Fibroblast of mammary gland (primary cell): Measurements from ENCODE around the gene EXOC7.
"Not testable (repeated sequence)": the region's sequence is repeated elsewhere in the genome, so short reads cannot be mapped to it uniquely, and the experiment has no call there.

Experiments used
- DNase-seq: peaks from one replicate; pipeline ENCODE4 v3.0.0-alpha.2; 2010; ENCODE audit warnings: low read depth
- H3K4me3 ChIP-seq: 2 replicates; pipeline ENCODE4 v1.5.1; 2011; ENCODE audit warnings: low read depth, mild to moderate bottlenecking, low read length, moderate library complexity; ENCODE audit not compliant: control insufficient read depth
- TF ChIP-seq, protein P1 (sequence below): conservative IDR thresholded peaks from 2 replicates; pipeline ENCODE4 v1.5.1; 2011; ENCODE audit warnings: low read depth, low read length, inconsistent platforms; ENCODE audit not compliant: control insufficient read depth, insufficient read depth

EXOC7 gene

DNA sequence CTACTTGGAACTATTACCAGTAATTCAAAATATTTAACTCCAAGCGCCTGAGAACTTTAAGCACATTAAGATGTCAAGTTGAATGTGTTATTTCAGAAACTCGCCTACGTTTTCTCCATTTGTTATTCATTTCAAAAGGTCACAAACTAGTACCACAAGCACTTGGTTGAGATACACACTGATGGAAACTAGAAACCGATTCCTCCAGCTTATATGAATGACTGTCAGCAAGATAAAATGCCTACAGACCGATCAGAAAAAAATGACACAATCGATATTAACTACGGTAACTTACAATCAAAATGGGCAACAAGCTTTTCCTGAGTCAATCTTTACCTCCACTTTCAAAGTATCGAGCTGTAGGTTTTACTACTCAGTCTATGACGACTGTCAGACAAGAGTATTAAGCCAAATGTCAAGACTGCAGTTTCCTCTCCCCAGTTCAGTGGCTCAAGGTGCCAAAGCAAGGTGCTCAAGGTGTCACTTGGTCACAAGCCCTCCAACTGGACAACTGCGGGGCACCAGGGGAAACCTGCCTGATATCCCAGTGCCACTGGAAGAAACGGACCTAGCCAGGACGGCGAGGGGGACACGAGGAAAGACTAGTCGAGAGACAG lies 31.9 kb downstream of the EXOC7 start:
- TF ChIP-seq, protein P1, sequence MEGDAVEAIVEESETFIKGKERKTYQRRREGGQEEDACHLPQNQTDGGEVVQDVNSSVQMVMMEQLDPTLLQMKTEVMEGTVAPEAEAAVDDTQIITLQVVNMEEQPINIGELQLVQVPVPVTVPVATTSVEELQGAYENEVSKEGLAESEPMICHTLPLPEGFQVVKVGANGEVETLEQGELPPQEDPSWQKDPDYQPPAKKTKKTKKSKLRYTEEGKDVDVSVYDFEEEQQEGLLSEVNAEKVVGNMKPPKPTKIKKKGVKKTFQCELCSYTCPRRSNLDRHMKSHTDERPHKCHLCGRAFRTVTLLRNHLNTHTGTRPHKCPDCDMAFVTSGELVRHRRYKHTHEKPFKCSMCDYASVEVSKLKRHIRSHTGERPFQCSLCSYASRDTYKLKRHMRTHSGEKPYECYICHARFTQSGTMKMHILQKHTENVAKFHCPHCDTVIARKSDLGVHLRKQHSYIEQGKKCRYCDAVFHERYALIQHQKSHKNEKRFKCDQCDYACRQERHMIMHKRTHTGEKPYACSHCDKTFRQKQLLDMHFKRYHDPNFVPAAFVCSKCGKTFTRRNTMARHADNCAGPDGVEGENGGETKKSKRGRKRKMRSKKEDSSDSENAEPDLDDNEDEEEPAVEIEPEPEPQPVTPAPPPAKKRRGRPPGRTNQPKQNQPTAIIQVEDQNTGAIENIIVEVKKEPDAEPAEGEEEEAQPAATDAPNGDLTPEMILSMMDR, result no peak
- H3K4me3 ChIP-seq, result peak overlapping the region; percentile 93
- DNase-seq, result no peak

DNA sequence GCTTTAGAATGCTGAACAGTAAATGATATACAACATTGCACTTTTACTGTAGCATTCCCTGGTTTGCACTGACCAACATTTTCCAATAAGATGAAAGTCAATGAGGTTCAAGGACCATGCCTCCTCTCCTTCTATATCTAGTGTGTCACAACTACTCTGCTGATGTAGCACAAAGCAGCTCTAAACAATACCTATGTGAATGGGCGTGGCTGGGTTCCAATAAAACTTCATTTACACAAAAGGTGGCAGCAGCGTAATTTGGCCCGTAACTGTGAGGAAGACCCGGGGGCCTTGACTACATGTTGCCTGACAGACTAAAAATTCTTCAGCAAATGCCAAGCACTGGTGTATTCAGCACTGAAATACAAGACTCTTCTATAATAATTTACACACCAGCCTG lies 37.8 kb downstream of the EXOC7 start:
- TF ChIP-seq, protein P1, result no peak
- no peak for DNase-seq
- no peak overlapping the region for H3K4me3 ChIP-seq

GRCh38 chr17:76063875-76064546 lies 39.6 kb downstream of the EXOC7 start:
- no peak overlapping the region for H3K4me3 ChIP-seq
- TF ChIP-seq, protein P1, result no peak
- no peak for DNase-seq

GRCh38 chr17:76058264-76058663 lies 45.3 kb downstream of the EXOC7 start:
- not testable (repeated sequence) for H3K4me3 ChIP-seq, DNase-seq

- no peak for DNase-seq
- TF ChIP-seq, protein P1, result no peak
- H3K4me3 ChIP-seq, result no peak overlapping the region
Measured at GRCh38 chr17:76056882-76057281, 46.7 kb downstream of the EXOC7 start.

DNA sequence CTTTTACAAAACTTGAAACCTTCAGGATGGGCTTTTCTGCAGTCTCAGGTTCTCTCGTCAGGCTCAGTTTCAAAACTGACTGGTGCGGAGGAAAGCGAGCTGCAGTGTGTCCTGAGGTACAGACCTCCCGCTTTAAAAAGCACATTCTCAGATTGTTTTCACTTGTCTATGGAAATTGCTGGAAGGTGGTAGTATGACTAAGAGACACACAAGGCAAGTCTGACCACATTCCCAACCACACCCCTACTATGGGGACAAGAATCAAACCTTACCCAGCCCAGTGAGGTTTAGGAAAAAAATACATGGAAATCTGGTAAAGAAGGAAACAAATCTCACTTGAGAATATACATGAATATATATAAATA lies 49.5 kb downstream of the EXOC7 start:
- no peak overlapping the region for H3K4me3 ChIP-seq
- TF ChIP-seq, protein P1, result no peak
- peak; percentile 87 for DNase-seq

DNA sequence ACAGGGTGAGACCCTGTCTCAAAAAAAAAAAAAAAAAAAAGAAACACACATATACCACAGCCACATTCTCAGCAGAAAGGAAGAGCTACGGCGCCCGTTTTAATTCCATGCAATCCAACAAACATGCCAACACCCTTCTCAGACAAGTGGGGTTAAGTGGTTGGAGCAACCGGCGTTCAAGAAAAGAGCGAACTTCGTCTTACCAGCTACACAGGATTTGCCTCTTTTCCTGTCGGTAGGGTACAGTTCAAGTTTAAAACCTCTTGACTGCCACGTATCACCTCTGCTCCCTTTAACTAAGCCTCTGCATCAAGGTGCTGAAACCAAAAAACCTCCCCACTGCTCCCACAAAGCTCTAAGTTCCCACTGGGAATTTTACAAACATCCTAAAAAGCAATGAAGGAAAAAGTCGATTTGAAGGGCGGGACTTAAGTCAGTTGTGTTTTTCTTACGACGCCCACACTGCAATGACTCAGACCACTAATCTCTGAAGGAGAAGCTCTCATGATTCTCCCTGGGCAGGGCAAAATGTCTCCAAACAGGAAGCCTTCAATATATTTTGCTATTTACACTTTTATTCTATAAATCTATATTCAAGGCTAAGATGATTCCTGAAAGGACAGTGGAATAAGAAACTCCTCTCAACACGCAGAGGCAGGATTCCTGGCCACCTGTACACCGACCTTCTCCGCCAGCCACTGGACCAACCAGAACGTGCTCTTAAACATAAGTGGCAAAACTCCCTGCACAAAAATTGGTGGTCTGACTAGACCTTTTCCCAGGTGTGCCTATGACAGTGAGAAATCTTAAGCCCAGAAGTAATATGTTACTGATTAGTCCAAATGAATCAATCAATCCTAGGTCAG lies 50.1 kb downstream of the EXOC7 start:
- TF ChIP-seq, protein P1, result no peak
- H3K4me3 ChIP-seq, result no peak overlapping the region
- DNase-seq, result peak; percentile 91
